SIG-M5 treated with dmso at 0.1 percent for 504 hours (cell line): ENCODE results near the gene PPIB.
A peak's percentile ranks its signal among the peaks of the same experiment; 100 is the strongest.
"Not testable (repeated sequence)": the region's sequence is repeated elsewhere in the genome, so short reads cannot be mapped to it uniquely, and the experiment has no call there.

ENCODE experiments used
- DNase-seq: peaks from one replicate; lab custom pipeline; 2025; ENCODE audit not compliant: unreplicated experiment; lab: John Stamatoyannopoulos, UW

PPIB gene

GRCh38 chr15:64141798-64142512 lies 20.9 kb downstream of the PPIB start:
- no peak for DNase-seq

- DNase-seq, result no peak
These were observed 24.4 kb downstream of the PPIB start for GRCh38 chr15:64138331-64138941.

- DNase-seq, result no peak
These were observed 25.5 kb downstream of the PPIB start for GRCh38 chr15:64137226-64137833.

- no peak for DNase-seq
These were observed 26.5 kb downstream of the PPIB start for GRCh38 chr15:64136347-64136746.

GRCh38 chr15:64134345-64134829 lies 28.4 kb downstream of the PPIB start:
- no peak for DNase-seq

- no peak for DNase-seq
These were observed 29.0 kb downstream of the PPIB start for GRCh38 chr15:64133623-64134344.

GRCh38 chr15:64132217-64132616 lies 30.6 kb downstream of the PPIB start:
- no peak for DNase-seq

- DNase-seq, result no peak
These were observed 31.3 kb downstream of the PPIB start for GRCh38 chr15:64131547-64131946.

- DNase-seq, result no peak
These were observed 32.7 kb downstream of the PPIB start for GRCh38 chr15:64130159-64130558.

- DNase-seq, result no peak
These were observed 35.1 kb downstream of the PPIB start for GRCh38 chr15:64127521-64128270.

- no peak for DNase-seq
These were observed 36.8 kb downstream of the PPIB start for GRCh38 chr15:64125978-64126377.

GRCh38 chr15:64122936-64123351 lies 39.9 kb downstream of the PPIB start:
- no peak for DNase-seq

- DNase-seq, result no peak
These were observed 40.4 kb downstream of the PPIB start for GRCh38 chr15:64122444-64122843.

GRCh38 chr15:64121614-64122013 lies 41.2 kb downstream of the PPIB start:
- no peak for DNase-seq

GRCh38 chr15:64120322-64120721 lies 42.5 kb downstream of the PPIB start:
- not testable (repeated sequence) for DNase-seq

- no peak for DNase-seq
These were observed 44.9 kb downstream of the PPIB start for GRCh38 chr15:64117759-64118487.

- peak; percentile 80 for DNase-seq
These were observed 49.9 kb downstream of the PPIB start for GRCh38 chr15:64112904-64113303.

GRCh38 chr15:64112073-64112772 lies 50.6 kb downstream of the PPIB start:
- DNase-seq, result no peak

- DNase-seq, result no peak
These were observed 51.2 kb downstream of the PPIB start for GRCh38 chr15:64111679-64112050.
